T-helper 2 cell treated with Interferon-gamma antibody and Interleukin-4, amounts not matched to agents 100 ng/mL and 5 ng/mL, for 36 hours (primary cell): ENCODE results near the gene AHI1. TPM values are rescaled to one million over a fixed set of nuclear protein-coding genes. Genes with fewer than 3 reads are reported as not detected.

ENCODE experiments used
- intact Hi-C: fragments of 100-400 bp; cut with micrococcal nuclease; formaldehyde crosslinking; loops from one replicate; pipeline ENCODE4 v1.15.1; 2023
- total RNA-seq: library from RNA; stranded (reverse); gene quantifications from 2 replicates; pipeline ENCODE4 v1.2.3, GENCODE V29; 2022

Gene AHI1
- total RNA-seq, 1 donor from 2014 or later = 33.9 TPM

- intact Hi-C loops = no loop called here
Observed at GRCh38 chr6:135304883-135305282, 192.7 kb downstream of the AHI1 start.

GRCh38 chr6:135301304-135301703 is 196.2 kb downstream of the AHI1 start:
- intact Hi-C loops = no loop called here

- intact Hi-C loops = no loop called here
Observed at GRCh38 chr6:135300576-135300975, 197.0 kb downstream of the AHI1 start.

- intact Hi-C loops = no loop called here
Observed at GRCh38 chr6:135299256-135299655, 198.3 kb downstream of the AHI1 start.

- intact Hi-C loops = no loop called here
Observed at GRCh38 chr6:135298455-135298854, 199.1 kb downstream of the AHI1 start.

- intact Hi-C loops = no loop called here
Observed at GRCh38 chr6:135296715-135297114, 200.8 kb downstream of the AHI1 start.

GRCh38 chr6:135295085-135295484 is 202.5 kb downstream of the AHI1 start:
- intact Hi-C loops = no loop called here

- intact Hi-C loops = no loop called here
Observed at GRCh38 chr6:135291288-135292076, 206.1 kb downstream of the AHI1 start.

GRCh38 chr6:135289816-135290215 is 207.7 kb downstream of the AHI1 start:
- intact Hi-C loops = no loop called here

GRCh38 chr6:135286962-135287538 is 210.5 kb downstream of the AHI1 start:
- intact Hi-C loops = no loop called here

GRCh38 chr6:135285165-135285564 is 212.4 kb downstream of the AHI1 start:
- intact Hi-C loops = no loop called here

GRCh38 chr6:135283926-135284325 is 213.6 kb downstream of the AHI1 start:
- intact Hi-C loops = no loop called here

GRCh38 chr6:135282395-135282794 is 215.1 kb downstream of the AHI1 start:
- intact Hi-C loops = no loop called here

GRCh38 chr6:135281964-135282363 is 215.6 kb downstream of the AHI1 start:
- intact Hi-C loops = no loop called here

- intact Hi-C loops = no loop called here
Observed at GRCh38 chr6:135281227-135281626, 216.3 kb downstream of the AHI1 start.

GRCh38 chr6:135280375-135281136 is 217.0 kb downstream of the AHI1 start:
- intact Hi-C loops = no loop called here

- intact Hi-C loops = no loop called here
Observed at GRCh38 chr6:135277422-135277821, 220.1 kb downstream of the AHI1 start.

GRCh38 chr6:135274561-135275293 is 222.8 kb downstream of the AHI1 start:
- intact Hi-C loops = no loop called here

- intact Hi-C loops = no loop called here
Observed at GRCh38 chr6:135271626-135272025, 225.9 kb downstream of the AHI1 start.

GRCh38 chr6:135270676-135271536 is 226.6 kb downstream of the AHI1 start:
- intact Hi-C loops = no loop called here

GRCh38 chr6:135269481-135269891 is 228.1 kb downstream of the AHI1 start:
- intact Hi-C loops = no loop called here
